ENCODE results near the gene MAST1.
"Not testable (repeated sequence)": the region's sequence is repeated elsewhere in the genome, so short reads cannot be mapped to it uniquely, and the experiment has no call there.

DNA sequence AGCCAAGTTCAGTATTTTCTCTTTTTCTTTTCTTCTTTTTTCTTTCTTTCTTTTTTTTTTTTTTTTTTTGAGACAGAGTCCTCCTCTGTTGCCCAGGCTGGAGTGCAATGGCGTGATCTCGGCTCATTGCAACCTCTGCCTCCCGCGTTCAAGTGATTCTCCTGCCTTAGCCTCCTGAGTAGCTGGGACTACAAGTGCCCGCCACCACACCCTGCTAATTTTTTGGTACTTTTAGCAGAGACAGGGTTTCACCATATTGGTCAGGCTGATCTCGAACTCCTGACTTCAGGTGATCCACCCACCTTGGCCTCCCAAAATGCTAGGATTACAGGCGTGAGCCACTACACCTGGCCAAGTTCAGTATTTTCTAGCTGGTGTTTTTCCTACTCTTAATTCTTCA, 40.7 kb upstream of the MAST1 start:
- not testable (repeated sequence) for TF ChIP-seq POLR2A (IDR thresholded peaks at IDR 0.05; ENCODE audit: low read depth, low read length); TAF1 (IDR thresholded peaks at IDR 0.05; ENCODE audit: borderline replicate concordance, low read depth, low read length); POLR2AphosphoS5 (IDR thresholded peaks at IDR 0.05; ENCODE audit: low read depth, low read length)

Measured in GM12892 (cell line).